PC-3 (cell line): Measurements from ENCODE around the gene AK8.

ENCODE experiments used
- EZH2 ChIP-seq: fragments of 300-600 bp; sonication (generic); IDR thresholded peaks from one replicate; pipeline ENCODE4 v1.6.1; 2017; ENCODE audit warnings: antibody characterized with exemption, mild to moderate bottlenecking, low read length; ENCODE audit not compliant: unreplicated experiment
- TF ChIP-seq, protein P1 (sequence below): fragments of 300-600 bp; sonication (generic); conservative IDR thresholded peaks from 2 replicates; pipeline ENCODE4 v1.5.1; 2017; ENCODE audit warnings: antibody characterized with exemption, low read depth, mild to moderate bottlenecking, low read length

DNA sequence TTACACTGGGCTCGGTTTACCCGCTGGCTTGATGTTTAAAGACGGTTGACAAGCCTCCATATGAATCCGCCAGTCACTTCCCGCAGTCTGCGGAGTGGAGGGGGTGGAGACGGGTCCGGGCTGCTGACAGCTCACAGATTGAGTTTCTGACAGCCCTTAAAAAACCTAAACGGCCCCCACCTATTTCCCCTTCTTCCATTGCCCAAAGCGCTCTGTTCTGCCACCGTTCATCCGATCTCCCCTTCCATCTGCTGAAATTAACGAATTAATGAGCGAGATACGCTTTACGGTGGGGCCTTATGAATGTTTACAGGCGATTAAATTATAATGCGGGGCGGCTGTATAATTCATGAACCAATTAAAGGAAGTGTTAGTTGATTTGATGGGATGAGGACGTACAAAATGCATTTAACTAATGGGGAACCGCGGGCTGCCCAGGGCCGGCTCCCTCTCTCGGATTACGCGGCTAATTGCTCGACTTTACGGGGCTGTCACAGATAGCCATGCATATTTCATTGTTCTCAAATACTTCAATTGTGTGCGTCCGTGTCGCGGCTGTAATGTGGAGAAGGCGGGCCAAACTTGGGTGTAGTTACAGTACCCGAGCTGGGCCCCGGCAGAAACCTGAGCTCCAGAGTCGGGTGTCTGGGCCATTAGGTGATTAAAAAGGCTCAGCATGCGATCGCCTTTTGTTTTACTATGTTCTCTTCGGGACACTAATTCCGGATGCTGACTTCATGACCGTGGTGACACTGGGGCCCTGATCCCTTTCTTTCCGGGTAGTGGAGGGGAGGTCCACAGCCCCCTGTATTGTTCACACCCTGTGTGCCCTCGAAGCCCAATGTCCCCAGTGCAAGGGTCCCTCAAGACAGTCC lies 133.0 kb downstream of the AK8 start:
- TF ChIP-seq, protein P1, sequence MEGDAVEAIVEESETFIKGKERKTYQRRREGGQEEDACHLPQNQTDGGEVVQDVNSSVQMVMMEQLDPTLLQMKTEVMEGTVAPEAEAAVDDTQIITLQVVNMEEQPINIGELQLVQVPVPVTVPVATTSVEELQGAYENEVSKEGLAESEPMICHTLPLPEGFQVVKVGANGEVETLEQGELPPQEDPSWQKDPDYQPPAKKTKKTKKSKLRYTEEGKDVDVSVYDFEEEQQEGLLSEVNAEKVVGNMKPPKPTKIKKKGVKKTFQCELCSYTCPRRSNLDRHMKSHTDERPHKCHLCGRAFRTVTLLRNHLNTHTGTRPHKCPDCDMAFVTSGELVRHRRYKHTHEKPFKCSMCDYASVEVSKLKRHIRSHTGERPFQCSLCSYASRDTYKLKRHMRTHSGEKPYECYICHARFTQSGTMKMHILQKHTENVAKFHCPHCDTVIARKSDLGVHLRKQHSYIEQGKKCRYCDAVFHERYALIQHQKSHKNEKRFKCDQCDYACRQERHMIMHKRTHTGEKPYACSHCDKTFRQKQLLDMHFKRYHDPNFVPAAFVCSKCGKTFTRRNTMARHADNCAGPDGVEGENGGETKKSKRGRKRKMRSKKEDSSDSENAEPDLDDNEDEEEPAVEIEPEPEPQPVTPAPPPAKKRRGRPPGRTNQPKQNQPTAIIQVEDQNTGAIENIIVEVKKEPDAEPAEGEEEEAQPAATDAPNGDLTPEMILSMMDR = no peak
- TF ChIP-seq EZH2 = no peak
